GM12891 (cell line): Measurements from ENCODE around the gene LAMP1.
"Not testable (repeated sequence)": the region's sequence is repeated elsewhere in the genome, so short reads cannot be mapped to it uniquely, and the experiment has no call there.

Experiments
- POLR2A ChIP-seq: IDR thresholded peaks from 2 replicates; pipeline ENCODE4 v1.6.1; 2011; ENCODE audit warnings: low read depth, low read length, control low read depth
- POLR2AphosphoS5 ChIP-seq: IDR thresholded peaks from 2 replicates; pipeline ENCODE4 v1.6.1; 2011; ENCODE audit warnings: low read depth, low read length, control low read depth
- POU2F2 ChIP-seq: IDR thresholded peaks from 2 replicates; pipeline ENCODE4 v1.6.1; 2011; ENCODE audit warnings: low read depth, mild to moderate bottlenecking, control low read depth, low read length, moderate library complexity
- TAF1 ChIP-seq: IDR thresholded peaks from 2 replicates; pipeline ENCODE4 v1.6.1; 2011; ENCODE audit warnings: low read depth, low read length, control low read depth

DNA sequence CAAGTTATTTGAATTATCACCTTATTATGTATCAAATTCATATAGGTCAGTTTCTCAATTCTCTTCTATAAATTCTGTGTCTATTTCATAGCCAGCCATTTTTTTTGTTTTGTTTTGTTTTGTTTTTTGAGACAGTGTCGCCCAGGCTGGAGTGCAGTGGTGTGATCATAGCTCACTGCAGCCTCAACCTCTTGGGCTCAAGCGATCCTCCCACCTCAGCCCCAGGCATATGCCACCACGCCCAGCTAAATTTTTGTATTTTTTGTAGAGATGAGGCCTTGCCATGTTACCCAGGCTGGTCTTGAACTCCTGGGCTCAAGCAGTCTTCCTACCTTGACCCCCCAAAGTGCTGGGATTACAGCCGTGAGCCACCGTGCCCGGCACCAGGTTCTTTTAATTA, 39.1 kb upstream of the LAMP1 start:
- not testable (repeated sequence) for TF ChIP-seq POLR2A, TAF1, POLR2AphosphoS5, POU2F2
